Amniotic epithelial cell (primary cell): ENCODE measurements around the gene GABRG3.
"Not testable (repeated sequence)": the region's sequence is repeated elsewhere in the genome, so short reads cannot be mapped to it uniquely, and the experiment has no call there.

Experiments
- DNase-seq: peaks from one replicate; pipeline ENCODE4 v3.0.0-alpha.2; 2010; ENCODE audit warnings: low read depth

The GABRG3 gene

DNA sequence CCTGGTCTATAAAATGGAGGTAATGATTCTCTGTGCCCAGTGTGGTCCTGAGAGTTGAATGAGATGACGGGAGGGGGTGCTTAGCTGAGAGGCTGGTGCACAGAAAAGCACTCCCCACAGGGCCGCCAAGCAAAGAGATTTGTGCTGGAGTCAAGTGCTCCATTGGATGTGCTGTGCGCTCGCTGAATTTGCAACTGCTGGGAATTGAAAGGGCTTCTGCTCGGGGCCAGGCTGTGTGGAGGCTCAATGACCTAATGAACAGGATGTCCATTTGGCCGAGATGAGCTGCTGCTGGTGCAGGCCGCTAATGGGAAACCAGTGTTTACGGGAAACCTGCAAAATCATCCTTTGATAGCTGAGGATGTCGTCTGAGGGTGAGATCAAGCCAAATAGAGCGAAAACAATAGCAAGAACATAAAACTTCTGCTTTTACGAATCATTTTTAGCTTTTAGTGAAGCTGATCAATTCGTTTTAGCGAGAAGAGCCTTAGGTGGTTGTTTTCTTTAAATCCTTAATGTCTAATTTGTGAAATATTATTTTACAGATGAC is 211.7 kb downstream of the GABRG3 start:
- DNase-seq: no peak

DNA sequence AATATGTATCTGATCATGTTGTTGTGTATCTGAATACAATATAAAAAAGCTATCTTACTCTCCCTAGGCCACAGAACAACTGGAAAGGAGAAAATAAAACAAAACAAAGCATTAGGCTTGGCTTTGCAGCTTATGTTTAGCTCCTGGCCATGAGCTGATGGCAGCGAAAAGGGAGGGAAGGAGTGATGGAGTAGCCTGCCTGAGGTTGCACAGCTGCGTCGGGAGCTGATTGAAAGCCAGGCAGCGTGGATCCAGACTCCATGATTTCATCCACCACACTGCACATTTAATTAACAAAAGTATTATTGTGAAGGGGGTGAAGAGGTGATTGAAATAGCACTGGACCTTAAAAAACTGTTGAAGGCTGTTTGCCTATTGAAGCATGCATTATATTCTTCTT is 212.2 kb downstream of the GABRG3 start:
- no peak for DNase-seq

DNA sequence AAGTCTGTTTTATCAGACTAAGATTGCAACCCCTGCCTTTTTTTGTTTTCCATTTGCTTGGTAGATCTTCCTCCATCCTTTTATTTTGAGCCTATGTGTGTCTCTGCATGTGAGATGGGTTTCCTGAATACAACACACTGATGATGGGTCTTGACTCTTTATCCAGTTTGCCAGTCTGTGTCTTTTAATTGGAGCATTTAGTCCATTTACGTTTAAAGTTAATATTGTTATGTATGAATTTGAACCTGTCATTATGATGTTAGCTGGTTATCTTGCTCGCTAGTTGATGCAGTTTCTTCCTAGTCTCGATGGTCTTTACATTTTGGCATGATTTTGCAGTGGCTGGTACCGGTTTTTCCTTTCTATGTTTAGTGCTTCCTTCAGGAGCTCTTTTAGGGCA is 220.5 kb downstream of the GABRG3 start:
- not testable (repeated sequence) for DNase-seq

DNA sequence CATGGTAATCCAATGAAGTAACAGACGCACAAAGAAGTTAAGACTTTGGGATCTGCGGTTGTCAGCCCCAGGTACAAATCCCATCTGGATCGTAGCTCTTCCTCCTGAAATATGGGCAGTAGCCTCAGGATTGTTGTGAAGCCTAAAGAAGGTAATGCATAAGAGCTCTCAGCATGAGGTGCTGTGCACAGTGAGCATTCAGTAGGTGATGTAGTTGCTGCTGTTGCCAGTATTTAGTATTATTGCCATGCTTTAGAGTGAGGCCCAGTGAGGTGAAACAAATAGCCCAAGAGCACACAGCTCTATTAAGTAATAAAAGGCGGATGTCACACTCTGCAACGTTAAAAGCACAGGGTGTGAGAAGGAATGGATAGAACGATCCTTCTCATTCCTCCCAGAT is 225.7 kb downstream of the GABRG3 start:
- no peak for DNase-seq

DNA sequence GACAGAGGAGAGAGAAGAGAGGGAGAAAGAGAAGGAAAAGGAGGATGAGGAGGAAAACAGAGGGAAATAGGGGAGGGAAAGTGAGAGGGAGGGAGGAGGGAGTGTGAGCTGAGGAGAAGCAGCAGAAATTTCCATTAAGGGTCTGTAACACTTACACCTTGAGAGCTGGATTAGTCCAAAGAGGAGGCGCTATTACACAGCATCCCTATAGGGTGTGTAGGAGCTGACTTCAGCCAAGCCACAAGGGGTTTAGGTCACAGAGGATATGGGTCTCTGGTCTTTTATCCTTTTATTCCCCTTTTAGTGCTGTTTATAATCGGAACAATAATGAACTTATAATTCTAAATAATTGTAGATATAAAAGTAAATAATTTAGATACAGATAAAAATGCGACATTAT is 230.4 kb downstream of the GABRG3 start:
- DNase-seq: no peak

DNA sequence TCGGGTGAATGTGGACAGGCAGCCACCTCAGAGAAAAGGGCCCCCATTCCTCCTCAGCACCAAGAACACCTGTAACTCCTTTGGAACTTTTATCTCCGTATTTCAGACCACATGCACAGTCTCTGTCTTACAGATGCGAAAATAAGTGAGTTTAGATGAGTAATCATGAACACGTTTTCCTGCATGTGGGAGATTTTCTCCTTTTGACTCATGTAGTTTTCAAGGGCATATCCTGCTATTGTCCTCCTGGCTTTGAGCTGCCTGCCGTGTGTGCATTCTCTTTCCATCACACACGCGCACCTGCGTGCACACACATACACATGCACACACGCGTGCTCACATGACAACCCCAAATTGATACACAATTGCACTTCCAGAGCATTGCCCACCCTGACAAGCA is 239.2 kb downstream of the GABRG3 start:
- no peak for DNase-seq

DNA sequence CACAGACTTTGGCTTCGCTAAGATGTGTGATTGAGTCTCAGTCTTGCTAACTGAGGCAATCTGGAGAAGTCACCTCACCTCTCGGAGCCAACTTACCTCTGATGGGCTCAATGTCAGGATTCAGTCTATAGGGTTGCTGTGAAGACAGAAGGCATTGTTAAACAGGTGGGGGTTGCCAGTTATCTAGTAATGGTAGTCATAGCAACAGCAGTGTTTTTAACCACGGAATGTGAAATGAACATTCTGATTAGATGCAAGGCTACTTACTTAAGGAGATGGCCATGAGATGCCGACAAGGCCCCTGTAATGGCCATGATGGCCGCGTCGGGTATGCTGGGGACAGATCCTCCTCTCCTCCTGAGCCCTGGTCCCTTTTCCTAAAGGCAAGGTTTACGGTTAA is 243.1 kb downstream of the GABRG3 start:
- DNase-seq: no peak

DNA sequence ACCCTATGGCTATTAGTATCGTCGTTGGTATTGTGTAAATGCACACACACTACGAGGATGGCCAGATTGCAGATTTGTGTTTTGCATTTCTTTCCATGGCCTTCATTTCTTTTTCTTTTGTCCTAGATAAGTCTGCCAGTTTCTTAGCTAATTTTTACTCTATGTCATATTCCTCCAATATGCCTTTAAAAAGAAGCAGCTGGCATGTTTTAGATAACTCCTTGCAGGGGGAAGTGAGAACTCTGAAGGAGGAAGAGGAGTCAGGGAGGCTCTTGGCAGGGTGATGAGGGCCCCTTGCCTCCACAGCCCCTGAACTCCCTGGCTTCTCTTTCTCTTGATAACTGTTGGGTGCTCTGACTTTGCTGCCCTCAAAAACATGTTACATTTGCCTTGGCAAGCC is 244.0 kb downstream of the GABRG3 start:
- DNase-seq: no peak

DNA sequence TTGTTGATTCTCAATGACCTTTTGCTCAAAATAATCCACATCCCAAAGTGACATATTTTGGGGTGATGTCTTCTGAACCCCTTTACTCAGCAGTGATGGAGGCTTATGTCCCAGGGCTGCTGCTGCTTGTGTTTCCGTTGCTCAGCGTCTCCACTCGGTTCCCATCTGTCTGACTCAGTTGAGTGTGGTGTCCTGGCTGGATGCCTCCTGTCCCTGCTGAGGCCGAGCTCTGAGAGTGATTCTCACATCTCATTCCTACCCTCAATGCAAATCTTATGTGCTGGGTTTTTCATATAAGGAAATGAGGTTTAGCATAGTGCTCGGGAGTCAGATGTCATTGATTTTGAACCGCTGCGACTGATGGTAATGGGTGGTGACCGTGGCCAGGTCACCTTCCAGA is 247.4 kb downstream of the GABRG3 start:
- DNase-seq: no peak

DNA sequence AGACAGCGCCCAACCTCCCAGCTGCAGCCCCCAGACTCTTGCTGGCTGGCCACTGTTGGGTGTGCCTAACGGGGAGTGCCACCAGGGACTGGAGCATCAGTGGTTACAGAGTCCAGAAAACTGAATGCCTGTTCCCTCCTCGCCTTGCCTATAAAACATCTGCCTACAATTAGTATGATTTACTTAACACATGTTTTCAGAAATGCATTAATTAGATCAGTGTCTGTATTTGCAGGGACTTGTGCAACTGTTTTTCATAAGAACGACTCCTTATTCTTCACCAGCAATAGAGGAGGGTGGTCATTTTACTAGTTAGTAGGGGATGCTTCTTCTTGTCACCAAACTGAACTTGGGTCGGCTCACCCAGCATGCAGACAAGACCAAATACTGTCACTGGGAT is 248.7 kb downstream of the GABRG3 start:
- DNase-seq: no peak

DNA sequence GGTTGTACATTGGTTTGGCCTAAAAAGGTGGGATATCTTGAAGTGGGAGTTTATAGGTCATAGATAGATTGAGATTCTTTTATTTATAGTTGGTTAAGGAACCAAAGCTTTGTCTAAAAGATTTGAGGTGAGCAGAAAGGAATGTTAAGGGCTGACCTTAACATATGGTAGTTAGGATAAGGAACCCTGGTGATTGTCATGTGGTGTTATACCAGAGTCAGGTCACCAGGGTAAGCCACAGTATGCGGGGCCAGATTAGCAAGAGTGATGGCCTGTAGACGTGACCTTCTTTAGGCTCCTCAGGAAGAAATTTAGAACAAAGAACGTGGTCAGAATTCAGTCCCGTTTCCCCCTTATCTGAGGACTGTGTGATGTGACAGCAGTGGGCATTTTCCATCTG is 249.2 kb downstream of the GABRG3 start:
- no peak for DNase-seq

DNA sequence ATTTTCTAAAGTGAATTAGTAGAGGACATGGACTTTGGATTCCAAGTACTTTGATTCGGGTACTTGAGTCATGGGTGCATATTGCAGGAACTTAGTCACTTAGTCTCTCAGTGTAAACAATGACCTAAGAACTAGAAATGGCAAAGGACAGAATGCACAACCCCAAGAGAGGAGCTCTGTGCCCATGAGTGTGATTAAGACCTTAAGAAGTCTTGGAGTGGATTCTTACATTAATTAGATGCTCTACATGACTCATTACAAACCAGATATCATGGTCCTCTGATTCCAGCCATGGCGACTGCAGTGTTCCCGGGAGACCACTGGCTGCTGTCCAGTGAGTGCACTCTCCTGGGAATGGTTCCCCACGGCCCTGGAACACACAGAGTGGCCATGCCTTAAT is 251.5 kb downstream of the GABRG3 start:
- DNase-seq: no peak

DNA sequence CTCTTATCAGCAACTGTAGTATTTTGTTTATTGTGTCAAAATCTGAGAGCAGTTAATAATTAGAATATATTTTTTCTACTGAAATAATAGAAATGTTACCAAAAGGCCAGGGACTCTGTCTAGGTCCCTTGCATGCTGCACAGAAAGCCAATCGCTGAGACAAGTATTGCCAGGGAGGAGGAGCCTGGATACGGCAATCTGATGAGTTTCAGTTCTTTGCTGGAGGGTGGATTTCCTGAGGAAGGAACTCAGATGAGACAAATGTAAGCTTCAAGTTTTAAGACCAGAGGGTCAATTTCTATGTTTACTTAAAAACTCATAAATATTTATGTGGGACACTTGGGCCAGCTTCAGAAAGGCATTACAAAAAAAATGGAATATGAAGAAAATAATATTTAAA is 252.2 kb downstream of the GABRG3 start:
- no peak for DNase-seq

DNA sequence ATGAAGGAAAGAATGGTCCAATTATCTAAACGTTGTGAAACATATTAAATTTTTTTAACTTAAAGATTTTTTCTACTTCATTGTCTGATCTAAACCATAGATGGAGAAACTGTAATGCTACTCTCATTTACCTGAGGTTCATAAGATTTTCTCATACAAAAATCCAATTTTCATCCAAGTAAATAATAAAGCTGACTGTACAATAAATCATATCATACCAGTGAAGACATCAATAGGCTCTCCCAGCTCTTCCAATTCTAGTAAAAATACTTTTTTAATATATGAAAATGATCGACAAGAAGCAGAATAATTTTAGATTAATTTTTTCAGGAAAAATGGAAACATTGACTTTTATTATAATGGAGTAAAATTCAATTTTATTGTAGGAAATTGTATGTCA is 260.8 kb downstream of the GABRG3 start:
- DNase-seq: no peak

DNA sequence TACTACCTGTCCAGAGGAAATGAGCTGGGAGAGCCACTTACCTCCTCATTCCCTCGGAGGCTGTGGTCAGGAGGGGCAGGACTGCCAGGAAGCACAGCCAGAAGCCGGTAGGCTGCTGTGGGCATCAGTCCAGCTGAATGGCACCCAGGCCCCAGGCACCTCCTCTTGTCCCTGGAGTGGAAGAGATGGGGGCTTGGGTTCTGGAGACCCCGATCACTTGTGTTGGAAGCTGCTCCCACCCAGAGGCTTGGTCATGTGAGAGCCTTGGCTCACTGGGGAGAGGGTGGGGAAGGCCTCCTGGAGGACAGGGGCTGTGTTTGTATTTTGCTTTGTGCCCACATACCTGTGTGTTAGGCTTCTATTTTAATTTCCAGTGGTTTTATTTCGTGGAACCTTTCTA is 261.9 kb downstream of the GABRG3 start:
- DNase-seq: no peak

DNA sequence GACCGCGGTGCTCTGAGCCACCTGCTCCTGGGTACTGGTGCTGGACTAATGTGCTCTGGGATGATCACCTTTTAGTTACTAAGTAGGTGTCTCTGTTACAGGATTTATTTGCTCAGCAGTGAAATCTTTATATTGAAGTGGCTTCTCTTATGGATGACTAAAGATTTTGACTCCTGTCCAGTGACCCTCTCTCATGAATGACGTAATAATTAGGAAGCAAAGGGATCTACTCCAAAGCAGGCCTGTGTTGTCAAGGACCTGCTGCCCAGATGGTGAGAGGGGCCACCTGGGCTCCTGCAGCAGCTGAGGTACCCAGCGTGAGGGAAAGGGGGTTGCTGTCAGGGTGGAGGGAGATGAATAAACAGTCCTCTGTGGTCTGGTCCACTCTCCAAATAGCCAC is 263.6 kb downstream of the GABRG3 start:
- DNase-seq: no peak

DNA sequence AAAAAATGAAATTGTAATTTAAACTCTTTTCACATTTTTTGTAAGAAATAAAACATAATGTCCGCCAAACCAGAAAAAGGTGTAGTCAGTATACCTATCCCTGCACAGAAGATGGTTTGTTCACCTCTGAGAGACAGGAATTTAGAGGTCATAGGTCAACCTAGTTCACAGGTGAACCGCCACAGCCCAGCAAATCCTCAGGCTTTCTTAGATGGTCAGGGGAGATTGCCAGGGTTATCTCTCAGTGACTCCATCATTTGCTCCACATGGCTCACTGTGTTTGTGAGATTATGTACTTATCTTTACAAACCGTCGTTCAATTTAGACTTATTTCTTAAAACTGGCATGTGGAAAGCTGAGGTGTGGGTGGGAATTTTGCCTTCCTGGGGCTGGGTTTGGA is 264.2 kb downstream of the GABRG3 start:
- no peak for DNase-seq

DNA sequence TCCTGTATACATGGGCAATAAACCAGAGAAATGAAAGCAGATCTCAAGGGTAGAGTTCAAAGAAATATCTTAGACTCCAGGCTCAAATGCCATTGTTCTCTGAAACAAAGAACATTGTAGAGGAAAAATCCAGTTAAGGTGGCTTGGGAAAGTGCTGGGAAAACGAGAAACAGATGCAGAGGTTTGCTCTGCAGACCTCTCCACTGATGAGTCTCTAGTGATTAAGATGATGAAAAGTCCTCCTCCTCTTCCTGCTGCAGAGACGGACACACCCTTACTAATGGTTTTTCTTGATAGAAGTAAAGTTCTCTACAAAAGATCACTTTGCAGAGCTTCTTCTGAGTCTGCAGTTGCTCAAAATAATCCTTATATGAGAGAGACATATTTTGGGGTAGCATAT is 264.7 kb downstream of the GABRG3 start:
- DNase-seq: no peak

DNA sequence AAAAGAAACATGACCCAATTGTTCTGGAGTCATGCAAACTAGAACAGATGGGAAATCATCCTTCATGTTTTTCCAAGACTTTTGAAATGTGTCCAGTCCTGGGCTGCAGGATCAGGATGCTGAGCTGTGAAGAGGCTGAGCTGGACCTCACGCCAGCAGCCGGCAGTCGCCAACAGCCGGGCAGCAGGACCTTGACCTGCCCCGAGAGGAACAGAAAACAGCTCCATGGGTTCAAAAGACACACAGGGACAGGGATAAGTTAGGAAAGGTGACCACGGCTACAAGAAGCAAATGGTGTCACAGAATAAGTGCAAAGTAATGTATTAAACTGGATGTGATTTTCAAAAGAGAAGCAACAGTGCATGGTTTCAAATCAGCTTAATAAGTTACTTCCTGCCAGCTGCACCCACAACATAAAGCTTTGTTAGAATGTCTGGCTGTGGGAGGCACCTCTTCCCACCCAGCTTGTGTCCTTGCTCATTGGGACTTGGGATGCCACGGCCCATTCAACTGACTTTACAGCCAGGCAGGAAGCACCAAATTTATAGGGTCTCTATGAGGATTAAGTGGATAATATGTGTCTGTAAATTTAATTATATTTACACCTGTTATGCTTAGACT is 266.4 kb downstream of the GABRG3 start:
- DNase-seq: no peak

DNA sequence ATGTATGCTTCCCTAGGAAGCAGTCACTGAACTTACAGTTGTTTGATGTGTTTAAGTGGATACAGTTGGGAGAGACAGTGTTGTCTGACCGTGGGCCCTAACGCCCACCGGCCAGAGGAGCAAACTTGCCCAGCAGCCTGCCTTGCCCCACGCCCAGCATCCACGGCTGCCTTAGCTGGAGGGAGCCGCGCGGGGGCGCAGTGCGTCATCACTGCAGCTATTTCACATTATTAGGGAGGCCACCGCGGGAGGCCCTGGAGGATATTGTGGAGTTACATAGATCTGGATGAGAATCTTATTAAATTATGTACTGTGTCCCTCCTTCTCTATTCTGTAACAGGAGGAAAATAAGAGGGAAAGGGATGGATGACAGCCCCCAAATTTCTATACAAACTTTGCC is 267.2 kb downstream of the GABRG3 start:
- DNase-seq: no peak

DNA sequence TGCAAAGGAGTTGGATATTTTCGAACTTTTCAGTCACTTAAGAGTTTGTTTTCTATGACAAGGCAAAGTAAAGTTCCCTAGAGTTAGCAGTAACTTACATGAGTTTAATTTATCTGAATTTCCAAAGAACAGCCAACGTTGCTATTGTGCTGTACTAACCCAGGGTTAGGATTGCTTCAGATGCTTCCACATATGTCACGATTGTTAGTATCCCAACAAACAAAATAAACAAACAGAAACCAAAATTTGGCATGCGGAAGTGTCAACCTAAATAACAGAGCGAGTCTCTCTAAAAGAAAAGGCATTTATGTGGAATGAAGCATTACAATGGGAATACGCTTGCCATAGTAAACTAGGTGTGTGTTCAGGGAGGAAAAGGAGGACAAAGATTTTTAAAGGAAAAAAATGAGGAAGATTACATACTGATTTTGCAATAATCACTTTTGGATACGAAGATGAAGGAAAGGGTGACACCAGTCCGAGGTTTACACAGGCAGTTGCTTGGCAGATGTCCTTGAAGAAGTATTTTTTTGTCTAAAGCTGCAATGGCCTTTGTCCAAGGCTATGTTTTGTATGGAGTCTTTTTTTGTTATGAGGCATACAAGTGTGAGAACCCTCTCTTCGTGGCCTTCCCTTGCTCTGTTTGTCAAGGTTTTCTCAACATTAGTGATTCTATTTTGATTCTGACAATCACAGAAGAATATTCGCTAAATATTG is 267.9 kb downstream of the GABRG3 start:
- no peak for DNase-seq

DNA sequence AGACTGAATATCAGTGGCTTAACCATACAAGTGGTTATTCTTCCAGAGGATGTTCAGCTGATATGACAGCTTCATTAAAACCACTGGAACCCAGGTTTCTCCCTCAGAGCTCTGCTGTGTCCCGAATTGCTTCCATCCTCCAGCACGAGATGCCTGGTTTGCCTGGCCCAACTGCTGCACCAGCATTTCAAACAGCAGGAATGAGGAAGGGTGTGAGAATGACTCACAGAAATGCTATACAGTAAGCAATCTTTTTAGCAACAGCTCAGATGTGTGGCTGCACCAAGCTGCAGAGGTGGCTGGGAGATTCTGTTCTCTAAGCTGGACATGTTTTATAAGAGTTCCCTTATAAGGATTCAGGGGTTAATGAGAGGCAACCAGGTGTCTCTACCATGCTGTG is 271.0 kb downstream of the GABRG3 start:
- DNase-seq: no peak

DNA sequence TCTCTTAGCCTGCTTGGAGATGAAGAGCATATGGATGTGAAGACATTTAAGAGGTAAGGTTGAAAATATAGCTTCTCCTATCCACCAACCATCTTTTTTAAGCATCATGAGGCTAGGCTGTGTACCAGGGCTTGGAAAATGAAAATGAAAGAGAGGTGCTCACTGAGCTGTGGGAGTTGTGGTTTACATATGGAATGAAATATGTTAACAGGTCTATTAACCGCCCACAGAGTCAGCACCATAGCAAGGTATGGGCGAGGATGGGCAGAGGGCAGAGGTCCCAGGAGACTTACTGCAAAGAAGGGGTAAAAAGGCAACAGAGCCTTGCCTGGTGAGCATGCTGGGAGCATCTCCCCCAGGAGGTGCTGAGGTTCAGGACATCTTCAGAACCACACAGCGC is 273.1 kb downstream of the GABRG3 start:
- DNase-seq: no peak

DNA sequence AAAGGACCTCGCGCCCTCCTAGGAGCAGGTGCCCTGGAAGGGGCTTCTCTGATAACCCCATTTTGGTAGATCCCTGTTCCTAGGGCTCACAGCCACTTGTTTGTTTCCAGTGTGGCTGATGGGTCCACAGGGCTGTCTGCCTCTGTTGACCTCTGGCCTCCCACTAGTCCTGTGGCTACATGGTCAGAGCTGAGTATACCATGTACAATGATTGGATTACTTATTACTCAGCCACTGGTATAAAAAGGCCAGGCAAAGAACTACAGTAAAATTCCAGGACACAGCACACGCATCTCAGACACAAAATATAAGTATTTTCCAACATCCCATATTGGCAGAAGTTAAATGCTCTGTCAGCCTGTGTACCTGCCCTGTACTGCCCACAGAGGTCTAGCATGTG is 277.3 kb downstream of the GABRG3 start:
- no peak for DNase-seq
